ENCODE results near the gene PIGS.
"Not testable (repeated sequence)": the region's sequence is repeated elsewhere in the genome, so short reads cannot be mapped to it uniquely, and the experiment has no call there.

The PIGS gene

DNA sequence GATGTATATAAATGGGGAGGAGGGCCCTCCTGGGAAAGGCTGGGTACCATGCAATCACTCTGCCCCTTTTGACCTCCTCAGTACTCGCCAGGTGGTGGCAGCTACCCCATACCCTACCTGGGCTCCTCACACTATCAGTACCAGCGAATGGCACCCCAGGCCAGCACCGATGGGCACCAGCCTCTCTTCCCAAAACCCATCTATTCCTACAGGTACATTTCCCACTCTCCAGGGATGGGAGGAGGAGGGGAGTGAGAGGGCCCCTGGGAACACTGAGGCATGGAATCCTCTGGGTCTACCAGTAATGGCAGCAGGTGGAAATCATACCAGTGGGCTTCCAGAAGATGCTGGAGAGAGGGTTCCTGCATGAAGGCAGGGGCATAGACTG is 42.3 kb downstream of the PIGS start:
- no peak for ATAC-seq
- DNase-seq, result no peak

DNA sequence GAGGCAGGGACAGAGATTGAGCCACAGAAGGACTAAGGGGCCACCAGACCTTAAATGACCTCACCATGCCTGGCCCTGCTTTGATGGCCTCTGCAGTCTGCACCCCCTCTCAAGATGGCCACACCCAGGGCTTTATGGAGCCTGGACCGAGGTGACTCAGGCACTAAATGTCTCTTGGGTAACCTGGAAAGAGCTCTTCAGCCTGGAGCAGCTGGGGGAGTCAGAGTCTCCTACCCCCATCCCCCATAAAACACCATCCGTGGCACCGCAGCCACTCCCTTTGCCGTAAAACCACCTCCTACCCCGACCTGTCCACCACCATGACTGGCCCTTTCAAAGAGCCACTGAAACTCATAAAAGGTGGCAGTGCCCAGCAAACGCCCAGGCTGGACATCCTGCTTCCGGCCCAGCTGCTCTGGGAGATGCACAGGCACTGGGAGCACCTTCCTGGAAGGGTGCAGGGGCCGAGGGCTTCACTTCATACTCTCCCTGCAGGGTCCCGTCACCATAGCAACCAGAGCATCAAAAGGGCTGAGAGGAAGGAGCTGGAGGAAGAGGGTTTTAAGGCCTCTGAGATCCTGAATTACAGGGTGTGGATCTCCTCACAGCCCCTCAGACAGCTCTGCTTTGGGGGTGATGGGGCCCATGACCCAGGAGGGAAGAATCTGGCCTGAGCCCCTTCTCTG is 42.9 kb downstream of the PIGS start:
- DNase-seq (no peak), ATAC-seq (no peak)

DNA sequence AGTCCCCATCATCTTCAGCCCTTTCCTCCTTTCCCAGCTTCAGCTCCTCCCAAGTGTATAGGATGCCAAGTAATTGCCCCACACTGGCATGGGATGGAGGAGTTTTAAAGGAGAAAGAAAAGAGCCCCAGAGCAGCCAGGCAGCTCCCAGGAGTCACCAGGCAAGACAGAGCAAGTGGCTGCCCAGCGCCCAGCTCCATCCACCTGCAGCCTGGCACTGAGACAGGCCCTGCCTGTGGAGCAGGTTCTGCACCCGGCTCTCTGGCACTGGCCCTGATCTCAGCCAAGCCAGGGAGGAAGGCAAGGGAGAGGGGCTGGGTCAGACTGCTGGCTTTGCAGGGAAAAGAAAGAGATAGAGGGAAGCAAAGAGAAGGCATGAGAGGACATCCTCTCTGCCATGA is 43.5 kb downstream of the PIGS start:
- no peak for DNase-seq
- no peak for ATAC-seq

DNA sequence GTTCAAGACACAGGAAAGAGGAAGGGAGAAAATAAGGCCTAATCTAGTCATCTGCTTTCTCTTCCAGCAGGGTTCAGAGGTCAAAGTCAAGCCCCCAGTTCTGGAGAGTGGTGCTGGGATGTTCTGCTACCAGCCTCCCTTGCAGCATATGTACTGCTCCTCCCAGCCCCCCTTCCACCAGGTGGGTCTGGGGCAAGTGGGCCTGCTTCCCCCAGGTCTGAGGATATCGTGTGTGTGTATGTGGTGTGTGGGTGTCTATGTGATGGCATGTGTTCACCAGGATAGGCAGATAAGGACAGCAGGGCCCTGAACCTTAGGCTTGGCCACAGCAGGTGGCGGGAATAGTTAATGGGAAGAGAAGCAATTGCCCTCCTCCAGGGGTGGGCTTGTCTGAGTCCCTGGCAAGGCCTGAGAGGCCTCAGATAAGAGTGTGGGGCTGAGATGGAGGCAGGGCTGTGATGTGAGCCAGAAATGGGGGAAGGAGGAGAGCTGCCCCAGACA is 44.1 kb downstream of the PIGS start:
- DNase-seq (no peak), ATAC-seq (no peak)

DNA sequence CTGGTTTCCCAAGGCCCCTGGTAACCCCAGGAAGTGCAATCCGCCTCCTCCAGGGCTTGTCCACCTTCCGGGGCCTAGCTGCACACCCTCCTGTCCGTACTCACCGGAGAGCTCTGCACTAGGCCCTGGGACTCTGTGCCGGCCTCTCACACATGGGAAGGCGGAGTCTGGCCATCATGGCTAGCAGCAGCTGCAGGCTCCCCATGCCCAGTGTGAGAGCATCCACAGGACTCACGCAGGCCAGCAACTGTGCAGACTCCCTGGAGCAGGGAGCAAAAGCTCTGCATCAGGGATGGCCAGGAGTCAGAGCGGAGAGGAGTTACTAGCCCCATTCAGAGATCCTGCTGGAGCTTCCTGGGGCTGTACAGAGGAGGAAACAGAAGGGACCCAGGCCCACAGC is 44.9 kb downstream of the PIGS start:
- ATAC-seq (no peak), DNase-seq (no peak)

DNA sequence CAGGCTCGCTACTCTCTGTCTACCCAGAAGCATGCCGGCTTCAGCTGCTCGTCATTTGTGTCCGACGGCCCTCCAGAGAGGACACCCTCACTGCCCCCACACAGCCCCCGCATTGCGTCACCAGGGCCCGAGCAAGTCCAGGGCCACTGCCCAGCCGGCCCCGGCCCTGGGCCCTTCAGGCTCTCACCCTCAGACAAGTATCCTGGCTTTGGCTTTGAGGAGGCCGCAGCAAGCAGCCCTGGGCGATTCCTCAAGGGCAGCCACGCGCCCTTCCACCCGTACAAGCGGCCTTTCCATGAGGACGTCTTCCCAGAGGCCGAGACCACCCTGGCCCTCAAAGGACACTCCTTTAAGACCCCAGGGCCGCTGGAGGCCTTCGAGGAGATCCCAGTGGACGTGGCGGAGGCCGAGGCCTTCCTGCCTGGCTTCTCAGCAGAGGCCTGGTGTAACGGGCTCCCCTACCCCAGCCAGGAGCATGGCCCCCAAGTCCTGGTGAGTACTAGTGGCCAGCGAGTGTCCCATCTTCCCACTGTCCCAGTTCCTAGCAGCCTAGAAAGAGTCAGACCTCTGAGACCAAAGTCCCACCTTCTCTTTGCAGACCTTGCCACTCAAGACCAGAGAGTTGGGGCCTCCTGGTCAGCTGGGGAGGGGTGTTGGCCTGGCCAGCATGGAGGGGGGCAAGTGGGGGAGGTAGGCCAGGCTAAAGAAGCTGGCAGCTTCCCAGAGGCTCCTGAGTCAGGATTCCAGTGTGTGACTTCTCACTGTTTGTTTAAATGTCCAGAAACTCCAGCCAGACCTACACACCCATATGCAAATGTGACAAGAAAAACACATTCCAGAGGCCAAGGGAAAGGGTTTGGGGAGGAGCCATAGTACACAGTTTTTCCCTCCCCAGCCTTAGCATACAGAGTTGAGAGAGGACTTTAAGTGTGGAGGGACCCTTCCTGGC is 46.6 kb downstream of the PIGS start:
- no peak for DNase-seq

DNA sequence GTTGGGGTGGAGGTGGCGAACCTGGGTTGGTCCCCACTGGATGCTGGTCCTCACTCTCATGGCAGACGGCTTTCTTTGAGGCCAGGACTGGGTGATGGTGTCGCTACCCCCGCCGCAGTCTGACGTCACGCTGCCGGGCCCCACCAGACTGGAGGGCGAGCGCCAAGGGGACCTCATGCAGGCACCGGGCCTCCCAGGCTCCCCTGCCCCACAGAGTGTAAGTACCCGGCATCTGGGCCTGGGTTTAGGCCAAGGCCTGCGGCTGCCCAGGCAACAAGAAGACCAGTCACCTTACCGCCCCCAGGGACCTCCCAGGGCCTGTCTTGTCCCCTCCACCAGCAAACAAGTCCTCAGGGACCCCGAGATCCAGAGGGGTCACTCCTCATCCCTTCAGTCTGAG is 47.4 kb downstream of the PIGS start:
- ATAC-seq, result no peak
- DNase-seq, result no peak

More for the DNA sequence above, 46.6 kb downstream of the PIGS start:
- no peak for ATAC-seq

DNA sequence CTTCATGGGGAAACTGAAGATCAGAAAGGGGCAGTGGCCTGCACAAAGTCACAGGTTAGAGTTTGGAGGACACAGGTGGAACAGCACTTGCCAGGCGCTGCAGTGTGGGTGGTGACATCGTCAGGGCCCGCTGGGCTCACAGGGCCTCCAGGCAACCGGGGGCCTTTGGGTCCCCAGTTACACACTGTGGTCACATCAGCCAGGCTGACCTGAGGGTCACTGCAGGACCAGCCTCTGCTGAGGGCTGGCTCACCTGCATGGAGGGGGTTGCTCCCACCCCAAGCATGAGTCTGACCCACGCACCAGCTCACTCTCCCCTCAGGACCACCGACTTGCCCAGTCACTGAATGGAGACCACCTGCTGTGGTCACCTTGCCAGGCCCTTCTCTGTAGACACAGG is 48.1 kb downstream of the PIGS start:
- no peak for DNase-seq
- ATAC-seq, result no peak

DNA sequence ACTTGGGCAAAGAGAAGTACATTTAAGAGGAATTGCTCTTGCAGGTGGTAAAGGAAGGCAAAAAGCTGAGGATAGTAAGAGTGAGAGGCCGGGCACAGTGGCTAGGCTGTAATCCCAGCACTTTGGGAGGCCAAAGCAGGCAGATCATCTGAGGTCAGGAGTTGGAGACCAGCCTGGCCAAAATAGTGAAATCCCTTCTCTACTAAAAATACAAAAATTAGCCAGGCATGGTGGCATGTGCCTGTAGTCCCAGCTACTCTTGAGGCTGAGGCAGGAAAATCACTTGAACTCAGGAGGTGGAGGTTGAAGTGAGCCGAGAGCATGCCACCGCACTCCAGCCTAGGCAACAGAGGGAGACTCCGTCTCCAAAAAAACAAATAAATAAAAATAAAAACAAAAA is 49.0 kb downstream of the PIGS start:
- ATAC-seq, DNase-seq: not testable (repeated sequence)

DNA sequence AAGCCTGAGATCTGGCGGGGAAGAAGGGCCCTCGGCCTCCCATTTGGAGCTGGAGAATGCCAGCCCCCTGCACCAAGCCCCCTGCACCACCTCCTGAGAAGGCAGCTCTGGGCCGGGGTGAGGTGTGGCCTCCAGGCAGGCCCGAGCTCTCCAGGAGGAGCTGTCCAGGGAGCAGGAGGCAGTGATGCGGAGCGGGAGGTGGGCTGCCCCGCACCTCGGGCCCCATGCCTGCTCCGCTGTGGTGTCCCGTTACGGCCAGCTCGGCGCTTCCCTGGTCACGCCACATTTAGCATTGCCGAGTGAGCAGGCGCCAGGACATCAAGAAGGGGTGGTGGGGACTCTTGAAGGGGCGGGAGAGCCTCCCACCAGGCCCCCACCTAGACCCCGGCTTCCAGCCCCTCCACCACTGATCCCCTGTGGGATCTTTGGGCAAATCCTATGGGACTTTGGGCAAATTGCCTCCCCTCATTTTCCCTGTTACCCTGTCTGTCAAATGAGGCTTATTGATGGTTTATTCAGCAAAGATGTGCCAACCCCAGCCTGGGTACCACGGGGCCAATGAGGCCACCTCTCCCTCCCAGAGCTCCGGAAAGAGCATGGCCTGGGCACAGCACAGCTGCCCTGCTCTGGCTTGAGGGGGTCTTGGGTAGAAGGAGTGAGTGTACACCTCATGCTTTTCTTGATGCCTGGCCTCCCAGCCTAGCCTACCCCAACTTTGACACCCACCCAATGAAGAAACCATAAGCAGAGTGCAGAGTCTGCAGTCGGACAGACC is 49.8 kb downstream of the PIGS start:
- DNase-seq (no peak), ATAC-seq (no peak)

DNA sequence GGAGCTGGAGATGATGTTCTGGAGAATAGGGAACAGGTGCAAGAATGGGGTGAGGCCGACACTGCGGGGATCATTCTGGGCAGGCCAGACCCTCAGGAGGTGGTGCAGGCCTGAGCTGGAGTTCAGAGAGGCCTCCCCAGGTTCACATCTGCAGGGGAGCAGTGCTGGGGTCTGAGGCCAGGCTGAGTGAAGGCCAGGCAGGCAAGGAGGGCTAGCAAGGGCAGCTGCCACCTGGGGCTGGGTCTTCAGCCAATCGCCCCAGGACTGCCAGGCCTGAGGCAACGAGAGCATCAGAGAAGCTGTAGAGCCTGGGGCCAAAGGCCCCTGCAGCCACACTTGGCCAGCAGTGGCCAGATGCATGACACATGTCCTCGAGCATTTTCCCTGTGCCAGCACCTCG is 50.6 kb downstream of the PIGS start:
- ATAC-seq (no peak), DNase-seq (no peak)

DNA sequence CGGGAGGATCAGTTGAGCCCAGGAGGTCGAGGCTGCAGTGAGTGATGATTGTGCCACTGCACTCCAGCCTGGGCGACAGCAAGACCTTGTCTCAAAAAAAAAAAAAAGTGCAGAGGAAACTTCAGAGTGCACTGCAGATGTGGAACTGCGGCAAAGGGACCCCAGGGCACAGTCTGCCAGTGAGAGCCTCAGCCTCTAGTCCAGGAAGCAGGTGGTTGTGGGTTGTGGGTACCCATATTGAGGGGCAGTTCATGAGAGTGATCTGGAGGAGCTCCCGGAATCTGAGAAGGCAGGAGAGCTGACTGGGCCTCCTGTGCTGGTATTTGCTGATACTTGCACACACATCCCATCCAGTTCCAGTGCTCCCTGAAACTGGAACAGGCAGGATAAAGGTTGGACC is 52.1 kb downstream of the PIGS start:
- DNase-seq, result no peak
- ATAC-seq, result no peak

DNA sequence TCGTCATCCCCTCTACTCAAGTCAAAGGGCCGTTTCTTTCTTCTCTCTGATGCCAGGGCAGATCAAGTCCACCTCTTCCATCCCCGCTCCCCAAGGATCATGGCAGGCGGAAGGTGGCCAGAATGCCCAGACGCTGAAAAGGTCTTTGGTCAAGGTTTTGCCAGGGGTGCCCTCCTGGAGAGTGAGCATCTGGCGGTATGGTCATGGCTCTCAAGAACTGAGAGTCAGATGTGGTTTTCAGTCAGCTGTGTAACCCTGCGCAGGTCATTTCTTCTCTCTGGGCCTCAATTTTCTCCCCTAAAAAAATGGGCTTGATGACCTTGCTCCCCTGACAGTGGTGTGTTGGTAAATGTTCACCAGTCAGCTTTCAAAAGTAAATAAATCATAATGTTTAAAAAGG is 52.7 kb downstream of the PIGS start:
- no peak for DNase-seq
- ATAC-seq, result no peak

DNA sequence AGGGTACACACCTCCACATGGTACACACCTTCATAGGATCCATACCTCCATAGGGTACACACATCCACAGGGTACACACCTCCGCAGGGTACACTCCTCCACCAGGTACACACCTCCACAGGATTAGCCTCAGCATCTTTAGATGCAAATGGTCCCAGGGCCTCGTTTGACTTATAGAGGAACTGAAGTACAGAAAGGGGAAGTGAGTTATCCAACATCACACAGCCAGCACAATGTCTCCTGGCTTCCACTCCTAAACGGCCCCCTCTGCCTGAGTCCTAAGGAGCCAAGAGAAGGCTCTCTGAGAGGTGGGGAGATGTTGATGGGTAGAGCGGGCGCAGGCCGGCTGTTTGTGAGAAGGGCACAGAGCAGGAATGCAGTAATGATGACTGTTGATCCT is 53.2 kb downstream of the PIGS start:
- DNase-seq, result no peak
- ATAC-seq, result no peak

DNA sequence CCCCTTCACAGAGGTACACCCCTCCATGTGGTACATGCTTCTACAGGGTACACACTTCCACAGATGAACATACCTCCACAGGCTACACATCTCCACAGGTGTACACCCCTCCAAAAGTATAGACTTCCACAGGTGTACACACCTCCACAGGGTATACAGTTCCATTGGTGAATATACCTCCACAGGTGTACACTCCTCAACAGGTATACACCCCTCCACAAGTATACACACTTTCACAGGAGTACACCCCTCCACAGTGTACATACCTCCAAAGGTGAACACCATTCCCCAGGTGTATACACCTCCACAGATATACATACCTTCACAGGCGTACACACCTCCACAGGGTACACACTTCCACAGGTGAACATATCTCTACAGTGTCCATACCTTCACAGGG is 55.8 kb downstream of the PIGS start:
- ATAC-seq, result no peak
- no peak for DNase-seq

DNA sequence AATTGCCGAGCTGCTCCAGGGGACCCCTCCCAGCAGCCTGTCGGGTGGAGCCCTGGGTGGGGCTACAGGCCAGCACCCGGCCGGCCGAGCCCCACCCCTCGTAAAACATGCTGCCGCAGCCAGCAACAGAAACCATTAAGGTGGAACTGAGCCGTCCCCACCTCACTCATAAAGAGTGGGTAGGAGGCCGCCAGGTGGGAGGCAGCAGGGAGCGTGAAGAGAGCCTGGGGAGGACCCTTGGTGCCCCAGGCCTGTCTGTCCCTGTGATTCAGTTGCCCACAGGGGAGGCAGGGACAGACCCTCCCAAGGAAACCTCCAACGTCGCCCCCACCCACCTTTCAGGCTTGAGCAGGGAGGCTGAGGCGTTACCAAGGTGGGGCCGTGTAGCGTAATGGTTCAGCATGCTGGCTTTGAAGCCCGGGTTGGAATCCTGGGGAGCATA is 56.7 kb downstream of the PIGS start:
- DNase-seq (no peak), ATAC-seq (no peak)

DNA sequence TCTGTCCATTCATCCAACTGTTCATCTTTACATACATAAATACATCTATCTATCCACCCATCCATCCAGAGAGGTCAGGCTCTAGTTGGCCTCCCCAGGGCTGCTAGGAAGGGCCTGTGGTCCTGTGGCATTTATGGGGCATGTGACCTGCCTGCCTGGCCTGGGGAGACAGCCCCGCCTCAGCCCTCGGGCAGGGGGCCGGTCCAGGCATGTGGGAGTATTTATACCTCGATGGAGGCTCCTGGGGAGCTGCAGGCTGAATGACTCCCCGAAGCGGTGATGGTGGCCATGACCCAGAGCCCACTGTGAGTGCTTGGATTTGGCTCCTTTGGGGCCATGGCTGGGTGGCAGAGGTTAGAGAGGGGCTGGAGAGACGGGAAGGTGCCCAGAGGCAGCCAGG is 57.8 kb downstream of the PIGS start:
- DNase-seq, result no peak

DNA sequence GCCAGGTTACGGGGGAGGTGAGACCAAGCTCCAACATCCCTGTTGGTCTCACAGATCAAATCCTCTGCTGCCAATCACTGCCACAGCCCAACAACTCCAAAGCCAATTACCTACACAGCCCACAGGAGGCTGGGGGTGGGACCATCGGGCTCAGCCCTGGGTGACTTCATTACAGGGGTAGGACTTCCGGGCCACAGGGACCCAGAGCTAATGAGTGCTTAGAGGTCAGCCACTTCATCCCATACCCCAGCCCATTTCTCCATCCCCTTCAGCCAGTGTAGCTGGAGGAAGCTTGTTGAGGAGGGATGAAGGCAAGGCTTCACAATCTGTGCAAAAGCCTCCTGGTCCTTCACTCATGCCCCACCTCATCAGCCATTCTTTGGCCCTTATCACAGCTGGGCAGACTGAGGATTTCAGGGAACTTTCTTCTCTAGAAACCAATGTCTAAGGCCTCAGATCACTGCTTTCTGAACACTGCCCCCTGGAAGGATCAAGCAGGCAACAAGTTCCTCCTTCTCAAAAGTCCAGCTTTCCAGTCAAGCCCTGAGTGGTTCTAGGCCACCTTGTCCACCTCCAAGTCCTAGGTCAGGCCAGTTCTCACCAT is 59.4 kb downstream of the PIGS start:
- DNase-seq (no peak), ATAC-seq (no peak)

More for the DNA sequence above, 57.8 kb downstream of the PIGS start:
- no peak for ATAC-seq

DNA sequence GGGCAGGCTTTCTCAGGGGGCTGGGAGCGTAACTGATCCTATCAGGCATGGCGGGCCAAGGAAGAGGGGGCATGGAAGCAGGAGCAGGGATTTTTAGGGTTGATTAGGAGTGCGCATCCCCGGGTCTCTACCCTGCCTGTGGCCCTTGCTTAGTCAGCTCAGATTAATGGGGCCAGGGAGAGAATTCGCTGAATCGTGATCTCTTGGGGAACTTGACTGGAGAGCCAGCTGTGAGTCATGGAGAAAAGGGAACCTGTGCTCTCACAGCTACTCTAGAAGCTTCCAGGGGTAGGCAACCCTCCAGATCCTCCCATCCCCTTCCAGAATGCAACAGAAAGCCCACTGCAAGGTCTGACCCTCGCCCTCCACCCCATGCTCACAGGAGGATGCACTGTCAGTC is 61.5 kb downstream of the PIGS start:
- ATAC-seq (no peak), DNase-seq (no peak)

DNA sequence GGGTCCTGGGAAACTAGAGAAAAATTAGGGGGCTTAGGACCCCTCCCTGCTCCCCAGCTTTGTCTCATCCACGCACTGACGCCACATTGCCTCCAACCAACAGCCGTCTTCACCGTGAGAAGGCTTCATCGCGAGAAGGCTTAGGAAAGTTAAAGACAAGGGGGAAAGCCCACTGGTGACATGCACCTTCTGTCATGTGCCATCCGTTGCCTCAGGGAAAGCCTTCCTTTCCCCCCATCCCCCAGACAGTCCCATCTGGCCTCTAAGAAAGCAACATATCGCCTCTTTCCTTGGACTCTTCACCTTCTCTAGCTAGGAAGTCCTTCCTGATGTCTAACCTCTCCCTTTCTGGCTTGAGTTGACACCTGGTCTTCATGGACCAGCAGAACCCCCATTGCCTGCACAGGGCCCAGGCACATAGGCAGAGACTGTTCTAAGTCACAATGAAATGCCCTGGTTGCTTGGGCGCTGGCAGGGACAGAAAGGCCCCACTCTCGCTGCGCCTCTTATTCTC is 63.1 kb downstream of the PIGS start:
- ATAC-seq, result no peak
- DNase-seq, result no peak

DNA sequence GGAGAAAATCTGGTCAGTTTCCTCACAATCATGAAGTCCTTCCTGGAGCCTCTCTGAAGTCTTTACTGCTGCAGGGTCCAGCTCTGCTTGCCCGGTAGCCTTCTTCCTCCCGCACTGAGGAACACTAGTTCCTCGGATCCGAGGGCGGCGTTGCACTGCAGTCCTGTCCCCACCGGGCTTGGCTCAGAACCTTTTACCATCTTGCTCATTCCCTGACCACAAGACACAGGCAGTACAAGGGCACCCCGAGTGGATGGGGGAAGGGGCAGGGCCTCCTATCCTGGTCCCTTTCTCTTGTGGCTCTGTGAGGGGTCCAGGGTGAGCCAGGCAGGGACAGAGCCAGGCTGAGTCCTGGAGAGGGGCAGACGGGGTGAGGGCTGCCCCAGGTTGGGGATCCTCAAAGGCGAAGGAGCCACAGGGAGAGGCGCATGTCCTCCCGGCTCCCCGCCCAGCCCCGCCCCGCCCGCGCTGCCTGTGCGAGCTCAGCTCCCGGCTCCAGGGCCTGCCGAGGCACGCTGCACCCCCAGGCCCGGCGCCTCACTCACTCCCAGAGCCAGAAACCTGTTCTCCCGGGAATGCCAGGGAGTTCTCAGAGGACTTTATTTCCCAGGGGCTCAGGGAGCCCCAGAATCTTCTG is 63.6 kb downstream of the PIGS start:
- DNase-seq, result no peak

More for the DNA sequence above, 63.6 kb downstream of the PIGS start:
- no peak for ATAC-seq
